Stimulated activated CD8-positive, alpha-beta memory T cell treated with anti-CD3 and anti-CD28 coated beads, Interleukin-4, amount 100 ng/mL, for 4 hours (primary cell): Measurements from ENCODE around the gene UBE2N.
"Not testable (repeated sequence)": the region's sequence is repeated elsewhere in the genome, so short reads cannot be mapped to it uniquely, and the experiment has no call there.

Experiments used
- DNase-seq, 2 donors: peaks; one replicate each; pipeline ENCODE4 v3.0.0-alpha.2; 2020; ENCODE audit warnings: low read depth in 2 of 2, low spot score in 1 of 2

The UBE2N gene

GRCh38 chr12:93415723-93416464 lies 25.9 kb downstream of the UBE2N start:
- DNase-seq, result no peak

DNA sequence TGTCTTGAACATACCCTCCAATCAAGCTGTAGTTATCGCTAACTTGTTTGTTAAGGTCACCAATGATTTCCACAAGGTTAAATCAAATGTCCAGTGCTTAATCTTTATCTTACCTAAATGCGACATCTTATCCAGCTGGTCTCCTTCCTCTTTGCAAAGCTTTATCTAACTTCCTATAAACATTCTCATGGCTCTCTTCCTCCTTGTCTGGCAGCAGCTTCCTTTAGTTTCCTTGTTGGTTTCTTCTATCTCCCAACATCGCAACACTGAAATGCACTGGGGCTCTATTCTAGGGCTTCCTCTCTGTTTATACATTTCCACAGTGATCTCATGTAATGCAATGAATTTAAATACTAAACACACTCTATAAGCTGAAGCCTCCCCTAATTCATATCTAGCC lies 28.7 kb downstream of the UBE2N start:
- DNase-seq, result no peak

- not testable (repeated sequence) for DNase-seq
These were observed 29.4 kb downstream of the UBE2N start for GRCh38 chr12:93412396-93412795.

GRCh38 chr12:93411060-93411459 lies 30.7 kb downstream of the UBE2N start:
- not testable (repeated sequence) for DNase-seq

- DNase-seq, result not testable (repeated sequence)
These were observed 32.2 kb downstream of the UBE2N start for GRCh38 chr12:93409343-93410187.

GRCh38 chr12:93408813-93409212 lies 32.9 kb downstream of the UBE2N start:
- DNase-seq, result no peak

- DNase-seq, result no peak
These were observed 33.8 kb downstream of the UBE2N start for GRCh38 chr12:93407963-93408283.

- DNase-seq, result no peak
These were observed 34.4 kb downstream of the UBE2N start for GRCh38 chr12:93407054-93407962.

- no peak for DNase-seq
These were observed 36.5 kb downstream of the UBE2N start for GRCh38 chr12:93404961-93405849.

DNA sequence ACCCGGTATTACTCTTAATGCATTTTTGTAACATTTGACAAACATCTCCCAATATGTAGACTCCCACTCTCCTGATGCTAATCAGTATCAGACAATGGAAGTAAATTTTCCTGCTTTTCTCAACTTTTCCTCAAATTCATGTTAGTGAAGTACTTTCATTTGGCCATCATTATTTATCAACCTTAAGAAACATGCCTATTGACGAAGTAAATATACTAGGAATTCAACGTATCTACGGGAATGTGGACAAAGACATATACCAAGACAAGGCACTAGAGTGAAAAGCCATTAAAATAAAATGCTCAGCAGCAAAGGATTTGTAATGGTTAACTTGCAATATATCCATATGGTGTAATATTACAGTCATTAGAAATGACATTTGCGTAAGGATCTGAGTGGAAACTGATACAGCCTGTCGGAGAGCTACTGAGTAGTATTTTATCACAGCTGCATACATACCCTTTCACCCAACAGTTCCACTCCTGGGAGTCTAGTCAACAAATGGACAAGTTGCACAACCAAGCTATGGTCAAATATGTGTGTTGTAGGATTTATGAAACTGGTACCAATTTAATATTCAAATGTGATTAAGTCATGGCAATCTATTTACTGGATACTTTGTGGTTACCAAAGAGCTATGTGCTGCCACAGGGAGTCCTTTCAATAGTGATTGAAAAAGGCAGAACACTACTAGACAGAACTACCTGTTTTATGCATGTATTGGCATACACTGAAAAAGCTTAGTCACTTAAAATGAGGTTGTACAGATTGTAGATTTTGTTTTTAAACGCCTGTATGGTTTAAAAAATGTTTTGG lies 37.6 kb downstream of the UBE2N start:
- DNase-seq, result no peak

DNA sequence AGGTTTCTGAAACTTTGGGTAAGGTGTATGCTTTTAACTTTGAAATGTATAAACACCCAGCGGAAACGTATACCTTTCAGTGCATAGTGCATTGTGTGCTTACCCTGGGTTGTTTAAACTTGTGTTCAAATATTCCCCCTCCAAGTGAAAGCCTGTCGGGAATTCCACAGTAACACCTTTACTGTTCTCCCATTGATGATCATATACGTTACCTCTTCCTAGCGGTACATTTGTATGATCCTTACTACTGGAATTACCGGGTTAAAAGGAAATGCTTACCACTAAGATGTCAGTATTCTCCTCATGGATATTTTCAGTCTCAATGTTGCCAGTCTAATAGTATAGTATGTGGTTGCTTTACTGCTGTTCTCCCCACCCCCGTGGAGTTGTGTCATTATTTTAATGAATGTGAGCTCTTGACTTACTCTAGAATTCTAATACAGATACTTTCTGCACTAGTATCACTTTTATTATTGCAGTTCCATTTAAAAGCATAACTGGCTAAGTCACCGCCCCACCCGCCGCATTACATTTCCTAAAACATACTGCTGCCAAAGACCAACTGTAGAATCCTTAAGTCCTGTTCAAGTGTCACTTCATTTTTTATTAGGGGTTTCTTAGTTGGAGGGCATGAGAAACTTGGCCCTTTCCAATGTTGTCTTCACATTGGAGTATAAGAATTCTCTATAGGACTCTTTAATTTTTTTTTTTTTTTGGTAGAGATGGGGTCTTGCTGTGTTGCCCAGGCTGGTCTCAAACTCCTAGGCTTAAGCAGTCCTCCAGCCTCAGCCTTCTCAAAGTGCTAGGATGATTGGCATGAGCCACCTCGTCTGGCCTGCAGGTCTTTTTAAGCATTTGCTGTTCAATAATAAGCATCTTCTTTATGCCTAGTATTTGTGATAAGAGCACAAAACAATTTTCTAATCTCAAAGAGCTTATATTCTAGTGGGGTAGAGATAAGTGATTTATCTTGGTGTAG lies 39.1 kb downstream of the UBE2N start:
- DNase-seq, result no peak

DNA sequence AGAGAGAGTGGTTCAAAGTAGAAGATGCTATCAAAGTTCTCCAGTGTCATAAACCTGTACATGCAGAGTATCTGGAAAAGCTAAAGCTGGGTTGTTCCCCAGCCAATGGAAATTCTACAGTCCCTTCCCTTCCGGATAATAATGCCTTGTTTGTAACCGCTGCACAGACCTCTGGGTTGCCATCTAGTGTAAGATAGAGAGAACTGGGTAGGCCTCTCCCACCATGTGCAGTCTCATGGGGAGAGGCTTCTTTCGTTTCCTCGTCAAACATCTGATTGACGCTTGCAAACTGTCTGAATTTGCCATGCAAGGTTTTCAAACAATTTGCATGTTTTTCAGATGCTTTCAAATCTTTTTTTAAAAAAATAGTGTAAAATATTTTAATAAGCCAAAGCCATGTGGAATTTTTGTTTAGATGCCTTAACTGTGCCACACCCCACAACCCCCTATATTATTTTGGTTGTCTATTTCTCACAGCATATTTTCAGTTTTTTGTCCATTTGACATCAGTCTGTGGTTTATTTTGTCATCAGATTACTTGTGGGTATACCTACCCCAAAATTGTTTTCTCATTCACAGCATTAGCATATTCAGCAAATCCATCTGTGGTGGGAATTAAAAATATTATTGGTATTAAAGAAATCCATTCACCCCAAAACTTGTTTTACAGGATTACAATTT lies 42.4 kb downstream of the UBE2N start:
- DNase-seq, result not testable (repeated sequence)

- no peak for DNase-seq
These were observed 44.3 kb downstream of the UBE2N start for GRCh38 chr12:93397412-93397811.

- DNase-seq, result no peak
These were observed 48.3 kb downstream of the UBE2N start for GRCh38 chr12:93393425-93393824.

DNA sequence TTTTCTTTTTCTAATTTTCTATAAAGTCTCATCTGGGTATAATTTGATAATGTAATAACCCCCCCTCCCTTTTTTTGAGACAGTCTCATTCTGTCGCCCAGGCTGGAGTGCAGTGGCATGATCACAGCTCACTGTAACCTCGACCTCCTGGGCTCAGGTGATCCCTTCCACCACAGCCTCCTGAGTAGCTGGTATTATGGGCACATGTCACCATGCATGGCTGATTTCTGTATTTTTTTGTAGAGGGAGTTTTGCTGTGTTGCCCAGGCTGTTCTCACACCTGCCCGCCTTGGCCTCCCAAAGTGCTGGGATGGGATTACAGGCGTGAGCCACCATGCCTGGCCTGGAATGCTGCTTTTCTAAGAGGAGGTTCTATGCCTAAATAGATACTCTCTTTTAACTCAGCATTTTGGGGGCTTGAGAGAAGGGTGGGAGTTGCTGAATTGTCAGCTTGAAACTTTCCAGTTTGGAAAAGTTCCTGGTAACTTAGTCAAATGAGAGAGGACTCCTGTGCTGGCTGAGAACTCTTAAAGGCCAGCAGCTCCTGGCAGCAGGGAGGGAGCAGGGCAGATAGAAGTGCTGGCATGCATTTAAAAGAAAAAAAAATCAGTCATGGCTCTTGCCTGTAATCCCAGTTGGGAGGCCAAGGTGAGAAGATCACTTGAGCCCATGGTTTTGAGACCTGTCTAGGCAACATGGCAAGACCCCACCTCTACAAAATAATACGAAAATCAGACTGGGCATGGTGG lies 51.0 kb downstream of the UBE2N start:
- no peak for DNase-seq

DNA sequence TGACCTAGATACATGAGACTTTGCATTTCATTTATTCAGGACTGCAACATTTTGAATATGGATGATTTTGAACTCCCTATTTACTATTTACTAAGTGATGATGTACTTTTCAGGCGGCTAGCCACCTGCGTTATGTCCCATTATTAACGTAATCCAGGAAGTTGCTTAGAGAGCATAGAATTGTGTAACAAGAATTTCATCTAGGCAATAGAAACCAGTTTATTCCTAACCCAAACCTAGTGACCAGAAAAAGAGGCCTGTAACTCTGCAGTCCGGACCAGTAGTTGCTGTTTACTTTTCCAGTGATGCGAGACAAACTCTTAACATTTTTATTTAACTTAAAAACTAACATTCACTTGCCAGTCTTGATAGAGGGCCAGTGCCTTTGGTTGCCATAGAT lies 51.7 kb downstream of the UBE2N start:
- no peak for DNase-seq

DNA sequence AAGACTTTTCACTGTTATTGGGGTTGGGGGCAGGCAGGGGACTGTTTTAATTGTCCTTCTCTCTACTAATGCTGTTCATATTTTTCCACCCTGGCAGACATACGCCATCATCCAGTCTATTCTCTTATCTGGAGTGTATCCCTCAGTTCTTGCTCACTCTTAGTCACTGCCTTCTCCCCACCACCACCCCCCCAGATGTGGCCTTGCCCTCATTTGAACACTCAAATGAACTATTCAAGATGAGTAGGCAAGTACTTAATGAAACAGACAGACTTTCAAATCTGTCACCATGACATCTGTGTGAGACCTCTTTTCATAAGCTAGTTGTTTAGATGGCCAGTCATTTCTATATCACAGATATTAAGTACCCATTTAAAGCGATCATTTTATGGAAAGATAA lies 54.0 kb downstream of the UBE2N start:
- DNase-seq, result no peak
